PC-9 (cell line): ENCODE measurements around the gene RASEF. TPM values are rescaled to one million over a fixed set of nuclear protein-coding genes. Genes with fewer than 3 reads are reported as not detected.

Source experiments
- BruUV-seq: library from RNA; stranded (reverse); fragments of 400-500 nt; replicated peaks from 2 replicates; lab custom pipeline; 2021; lab: Mats Ljungman, UMichigan
- CTCF ChIA-PET: fragments of 300-600 bp; sonication (Branson Sonifier 250); formaldehyde crosslinking; loops from one replicate; lab custom pipeline; 2022; ENCODE audit warnings: antibody characterized with exemption; lab: Charles Lee
- POLR2A ChIA-PET: fragments of 300-600 bp; sonication (Branson Sonifier 250); formaldehyde crosslinking; loops from one replicate; lab custom pipeline; 2022; ENCODE audit warnings: antibody characterized with exemption; ENCODE audit not compliant: unreplicated experiment; lab: Charles Lee
- DNase-seq, 2 experiments: peaks; one replicate each; pipeline versions ENCODE4 v3.0.0 to v3.0.0-alpha.2; 2015 to 2022; ENCODE audit warnings: mixed read lengths in 1 of 2
- H2AFZ ChIP-seq: fragments of 200-600 bp; sonication (generic); 2 replicates; pipeline ENCODE4 v1.8.1; 2017; ENCODE audit warnings: antibody characterized with exemption
- H3F3A ChIP-seq: fragments of 200-600 bp; sonication (generic); 2 replicates; pipeline ENCODE4 v1.8.1; 2017; ENCODE audit warnings: antibody characterized with exemption, mild to moderate bottlenecking, low read depth; ENCODE audit not compliant: insufficient read depth
- H3K27ac ChIP-seq: fragments of 200-600 bp; sonication (generic); 2 replicates; pipeline ENCODE4 v1.6.1; 2016; ENCODE audit warnings: mixed run types
- H3K27me3 ChIP-seq: fragments of 200-600 bp; sonication (generic); 2 replicates; pipeline ENCODE4 v1.6.1; 2016; ENCODE audit warnings: low read depth, mixed run types; ENCODE audit not compliant: insufficient read depth
- H3K36me3 ChIP-seq: fragments of 200-600 bp; sonication (generic); 2 replicates; pipeline ENCODE4 v1.6.1; 2016; ENCODE audit warnings: low read depth, mixed run types
- H3K4me1 ChIP-seq: fragments of 200-600 bp; sonication (generic); replicated peaks from 2 replicates; pipeline ENCODE4 v1.6.1; 2016; ENCODE audit warnings: mixed run types; ENCODE audit not compliant: insufficient read depth
- H3K4me2 ChIP-seq: fragments of 200-600 bp; sonication (generic); 2 replicates; pipeline ENCODE4 v1.6.1; 2017; ENCODE audit warnings: mixed run types
- H3K4me3 ChIP-seq: fragments of 200-600 bp; sonication (generic); 2 replicates; pipeline ENCODE4 v1.6.1; 2016; ENCODE audit warnings: mixed run types
- H3K79me2 ChIP-seq: fragments of 200-600 bp; sonication (generic); 2 replicates; pipeline ENCODE4 v1.6.1; 2017; ENCODE audit warnings: low read depth, mixed run types
- H3K9me2 ChIP-seq: fragments of 200-600 bp; sonication (generic); 2 replicates; pipeline ENCODE4 v1.8.1; 2017; ENCODE audit warnings: mild to moderate bottlenecking; ENCODE audit not compliant: insufficient read depth
- H3K9me3 ChIP-seq: fragments of 200-600 bp; sonication (generic); 2 replicates; pipeline ENCODE4 v1.8.1; 2016; ENCODE audit warnings: low read depth; ENCODE audit not compliant: insufficient read depth
- H4K20me1 ChIP-seq: fragments of 200-600 bp; sonication (generic); 2 replicates; pipeline ENCODE4 v1.8.1; 2017; ENCODE audit not compliant: insufficient read depth
- CTCF ChIP-seq: fragments of 200-600 bp; sonication (generic); conservative IDR thresholded peaks from 2 replicates; pipeline ENCODE4 v1.6.1; 2017; ENCODE audit warnings: mixed run types, antibody characterized with exemption, mild to moderate bottlenecking, moderate library complexity
- EZH2 ChIP-seq: fragments of 200-600 bp; sonication (generic); IDR thresholded peaks from 2 replicates; pipeline ENCODE4 v1.8.0; 2017; ENCODE audit warnings: antibody characterized with exemption, low read depth
- intact Hi-C: fragments of 100-400 bp; cut with micrococcal nuclease; formaldehyde crosslinking; loops from one replicate; pipeline ENCODE4 v1.10.0; 2022; ENCODE audit not compliant: unreplicated experiment
- total RNA-seq: library from RNA; stranded (reverse); gene quantifications from 2 replicates; pipeline ENCODE4 v1.2.3, GENCODE V29; 2021

The RASEF gene
- total RNA-seq, 1 experiment from 2014 or later, result 12.8 TPM

GRCh38 chr9:83065233-83065632 is 2.3 kb upstream of the RASEF start:
- Histone ChIP-seq H4K20me1 (no peaks in the 10 kb centered on the region; the same call in 1 of the 2 replicates), H3K27ac (no peak overlapping the region), H3K36me3 (no peaks in the 10 kb centered on the region), H3K4me3 (no peak overlapping the region), H3K79me2 (peaks cover 23% of the 10 kb centered on the region), H3K9me3 (no peaks in the 10 kb centered on the region; the same call in 1 of the 2 replicates), H2AFZ (no peak overlapping the region), H3K4me1 (peaks cover 23% of the 10 kb centered on the region), H3K27me3 (no peaks in the 10 kb centered on the region), H3K4me2 (0 out of 2 replicates have a peak overlapping the region, but pooled peaks have one; percentile 91), H3F3A (peaks cover 30% of the 10 kb centered on the region), H3K9me2 (no peaks in the 10 kb centered on the region)
- ChIA-PET CTCF (no interaction called here), POLR2A (interaction anchor here (0.6 kb wide), 1 partner anchor 88 kb away, joined by 4 read pairs; no protein-coding TSS in a partner anchor)
- BruUV-seq, result no TSS peak
- no peak for DNase-seq
- TF ChIP-seq EZH2, result no peak
- no peak for TF ChIP-seq CTCF
- intact Hi-C loops, result no loop called here

- H3K9me2 ChIP-seq, result no peaks in the 10 kb centered on the region
- H3K4me2 ChIP-seq, result peak overlapping the region; percentile 91
- peak overlapping the region; percentile 67 for H3K4me3 ChIP-seq
- peaks cover 39% of the 10 kb centered on the region for H3K4me1 ChIP-seq
- no peaks in the 10 kb centered on the region; the same call in 1 of the 2 replicates for H4K20me1 ChIP-seq
- no peaks in the 10 kb centered on the region for H3K27me3 ChIP-seq
- no peak for TF ChIP-seq CTCF
- TF ChIP-seq EZH2, result no peak
- H3K79me2 ChIP-seq, result peaks cover 50% of the 10 kb centered on the region
- peaks cover 5% of the 10 kb centered on the region; the same call in 1 of the 2 replicates for H3K36me3 ChIP-seq
- peak overlapping the region; percentile 89 for H2AFZ ChIP-seq
- ChIA-PET CTCF (interaction anchor here (0.9 kb wide), 1 partner anchor 104 kb away, joined by 3 read pairs; no protein-coding TSS in a partner anchor), POLR2A (interaction anchor here (0.6 kb wide), 1 partner anchor 304 kb away, joined by 3 read pairs; no protein-coding TSS in a partner anchor)
- peaks cover 39% of the 10 kb centered on the region for H3F3A ChIP-seq
- BruUV-seq, result no TSS peak
- peak overlapping the region; percentile 92 for H3K27ac ChIP-seq
- DNase-seq, result peak; percentile 68 to 69
- intact Hi-C loops, result loop anchor here (5.0 kb wide), 2 partner anchors 50 to 100 kb away; no protein-coding TSS in a partner anchor
- peaks cover 10% of the 10 kb centered on the region; the same call in 1 of the 2 replicates for H3K9me3 ChIP-seq
These were observed 822 bp downstream of the RASEF start for GRCh38 chr9:83061990-83062650.

- peak; percentile 19 to 93 for DNase-seq
These were observed 1.9 kb downstream of the RASEF start for GRCh38 chr9:83061036-83061435.

More at GRCh38 chr9:83061036-83061435, 1.9 kb downstream of the RASEF start:
- Histone ChIP-seq H3K9me2 (no peaks in the 10 kb centered on the region), H2AFZ (peak overlapping the region; percentile 89; the same call in 1 of the 2 replicates), H3K27ac (peak overlapping the region; percentile 92), H3K79me2 (peaks cover 61% of the 10 kb centered on the region), H3F3A (peaks cover 39% of the 10 kb centered on the region), H3K4me2 (peak overlapping the region; percentile 91), H3K4me1 (peaks cover 39% of the 10 kb centered on the region), H3K9me3 (peaks cover 14% of the 10 kb centered on the region; the same call in 1 of the 2 replicates), H3K4me3 (peak overlapping the region; percentile 67), H3K27me3 (no peaks in the 10 kb centered on the region), H4K20me1 (no peaks in the 10 kb centered on the region; the same call in 1 of the 2 replicates), H3K36me3 (peaks cover 13% of the 10 kb centered on the region)
- TF ChIP-seq EZH2, result no peak
- no peak for TF ChIP-seq CTCF
- intact Hi-C loops, result loop anchor here (5.0 kb wide), 2 partner anchors 49 to 99 kb away; no protein-coding TSS in a partner anchor
- POLR2A ChIA-PET, result interaction anchor here (0.6 kb wide), 1 partner anchor 483 kb away, joined by 3 read pairs; no protein-coding TSS in a partner anchor
- CTCF ChIA-PET, result interaction anchor here (0.9 kb wide), 1 partner anchor 105 kb away, joined by 3 read pairs; no protein-coding TSS in a partner anchor
- BruUV-seq, result no TSS peak
